Ishikawa (cell line): ENCODE measurements around the gene RPS21.
A peak's percentile ranks its signal among the peaks of the same experiment; 100 is the strongest.

Source experiments
- CEBPB ChIP-seq: IDR thresholded peaks from 2 replicates; pipeline ENCODE4 v1.6.1; 2012
- CREB1 ChIP-seq: IDR thresholded peaks from 2 replicates; pipeline ENCODE4 v1.6.1; 2012; ENCODE audit warnings: low read depth
- EGR1 ChIP-seq: IDR thresholded peaks from 2 replicates; pipeline ENCODE4 v1.6.1; 2012
- EP300 ChIP-seq: IDR thresholded peaks from 2 replicates; pipeline ENCODE4 v1.6.1; 2012; ENCODE audit warnings: borderline replicate concordance
- FOXM1 ChIP-seq: IDR thresholded peaks from 2 replicates; pipeline ENCODE4 v1.6.1; 2012; ENCODE audit warnings: low read depth, borderline replicate concordance
- NFIC ChIP-seq: IDR thresholded peaks from 2 replicates; pipeline ENCODE4 v1.6.1; 2012
- RAD21 ChIP-seq: IDR thresholded peaks from 2 replicates; pipeline ENCODE4 v1.6.1; 2012; ENCODE audit warnings: low read depth
- TAF1 ChIP-seq: IDR thresholded peaks from 2 replicates; pipeline ENCODE4 v1.6.1; 2012; ENCODE audit warnings: low read depth, mild to moderate bottlenecking
- TCF12 ChIP-seq: IDR thresholded peaks from 2 replicates; pipeline ENCODE4 v1.6.1; 2012; ENCODE audit warnings: low read depth
- TEAD4 ChIP-seq: IDR thresholded peaks from 2 replicates; pipeline ENCODE4 v1.6.1; 2012
- YY1 ChIP-seq: IDR thresholded peaks from 2 replicates; pipeline ENCODE4 v1.6.1; 2012; ENCODE audit warnings: low read depth
- ZBTB7A ChIP-seq: IDR thresholded peaks from 2 replicates; pipeline ENCODE4 v1.6.1; 2012; ENCODE audit warnings: low read depth
- TF ChIP-seq, protein P1 (sequence below): IDR thresholded peaks from 2 replicates; pipeline ENCODE4 v1.6.1; 2012; ENCODE audit warnings: low read depth, mild to moderate bottlenecking
- TF ChIP-seq, protein P2 (sequence below): IDR thresholded peaks from 2 replicates; pipeline ENCODE4 v1.6.1; 2012
- TF ChIP-seq, protein P3 (sequence below): IDR thresholded peaks from 2 replicates; pipeline ENCODE4 v1.6.1; 2012

Gene RPS21

DNA sequence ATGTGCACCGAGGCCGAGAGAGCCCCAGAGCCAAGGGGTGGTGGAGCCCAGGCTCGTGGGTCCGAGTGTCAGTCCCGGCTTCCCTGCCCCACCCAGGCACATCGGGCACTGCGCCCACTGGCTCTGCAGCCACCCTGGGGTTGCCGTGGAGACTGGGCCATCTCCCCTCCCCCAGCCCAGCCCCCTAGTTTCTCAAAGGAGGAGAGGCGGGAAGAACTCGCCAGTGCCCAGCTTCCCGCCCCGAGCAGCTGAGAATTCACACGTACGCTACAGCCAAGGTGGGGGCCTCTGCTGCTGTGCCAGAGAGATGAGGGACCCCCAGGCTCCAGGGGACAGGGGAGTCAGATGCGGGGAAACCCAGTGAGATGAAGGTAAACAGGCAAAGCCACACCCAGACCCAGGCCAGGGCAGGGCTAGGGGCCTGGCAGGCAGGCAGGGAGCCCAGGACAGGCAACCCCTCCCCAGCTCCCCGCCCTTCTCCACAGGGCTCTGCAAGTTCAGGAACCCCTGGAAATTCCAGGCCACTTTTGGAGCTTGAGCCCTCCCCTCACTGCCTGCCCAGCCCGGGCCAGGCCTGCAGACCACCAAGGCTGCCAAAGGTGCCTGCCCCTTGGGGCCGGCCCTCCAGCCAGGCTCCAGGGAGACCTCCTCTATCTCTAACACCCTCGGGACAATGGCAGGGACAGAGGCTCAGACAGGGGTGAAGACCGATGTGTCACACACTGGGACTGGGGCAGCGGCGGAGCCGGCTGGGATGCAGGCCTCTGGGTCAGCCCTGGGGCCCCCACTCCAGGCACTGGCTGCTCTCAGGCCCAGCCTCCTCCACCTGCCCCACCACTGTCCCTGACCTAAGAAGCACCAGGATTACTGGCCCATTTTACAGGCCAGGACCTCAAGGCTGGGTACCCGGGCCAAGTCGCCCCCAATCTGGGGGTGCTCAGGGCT is 25.8 kb upstream of the RPS21 start:
- TF ChIP-seq NFIC (peak; percentile 4), YY1 (no peak), TAF1 (no peak), EGR1 (no peak), RAD21 (no peak; the same call in 1 of the 2 replicates), TCF12 (peak; percentile 48), CREB1 (no peak), ZBTB7A (no peak; the same call in 1 of the 2 replicates), CEBPB (no peak), FOXM1 (peak; percentile 45; the same call in 1 of the 2 replicates), EP300 (peak; percentile 65), TEAD4 (peak; percentile 72; the same call in 1 of the 2 replicates)
- TF ChIP-seq, protein P1, sequence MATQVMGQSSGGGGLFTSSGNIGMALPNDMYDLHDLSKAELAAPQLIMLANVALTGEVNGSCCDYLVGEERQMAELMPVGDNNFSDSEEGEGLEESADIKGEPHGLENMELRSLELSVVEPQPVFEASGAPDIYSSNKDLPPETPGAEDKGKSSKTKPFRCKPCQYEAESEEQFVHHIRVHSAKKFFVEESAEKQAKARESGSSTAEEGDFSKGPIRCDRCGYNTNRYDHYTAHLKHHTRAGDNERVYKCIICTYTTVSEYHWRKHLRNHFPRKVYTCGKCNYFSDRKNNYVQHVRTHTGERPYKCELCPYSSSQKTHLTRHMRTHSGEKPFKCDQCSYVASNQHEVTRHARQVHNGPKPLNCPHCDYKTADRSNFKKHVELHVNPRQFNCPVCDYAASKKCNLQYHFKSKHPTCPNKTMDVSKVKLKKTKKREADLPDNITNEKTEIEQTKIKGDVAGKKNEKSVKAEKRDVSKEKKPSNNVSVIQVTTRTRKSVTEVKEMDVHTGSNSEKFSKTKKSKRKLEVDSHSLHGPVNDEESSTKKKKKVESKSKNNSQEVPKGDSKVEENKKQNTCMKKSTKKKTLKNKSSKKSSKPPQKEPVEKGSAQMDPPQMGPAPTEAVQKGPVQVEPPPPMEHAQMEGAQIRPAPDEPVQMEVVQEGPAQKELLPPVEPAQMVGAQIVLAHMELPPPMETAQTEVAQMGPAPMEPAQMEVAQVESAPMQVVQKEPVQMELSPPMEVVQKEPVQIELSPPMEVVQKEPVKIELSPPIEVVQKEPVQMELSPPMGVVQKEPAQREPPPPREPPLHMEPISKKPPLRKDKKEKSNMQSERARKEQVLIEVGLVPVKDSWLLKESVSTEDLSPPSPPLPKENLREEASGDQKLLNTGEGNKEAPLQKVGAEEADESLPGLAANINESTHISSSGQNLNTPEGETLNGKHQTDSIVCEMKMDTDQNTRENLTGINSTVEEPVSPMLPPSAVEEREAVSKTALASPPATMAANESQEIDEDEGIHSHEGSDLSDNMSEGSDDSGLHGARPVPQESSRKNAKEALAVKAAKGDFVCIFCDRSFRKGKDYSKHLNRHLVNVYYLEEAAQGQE, result no peak
- TF ChIP-seq, protein P2, sequence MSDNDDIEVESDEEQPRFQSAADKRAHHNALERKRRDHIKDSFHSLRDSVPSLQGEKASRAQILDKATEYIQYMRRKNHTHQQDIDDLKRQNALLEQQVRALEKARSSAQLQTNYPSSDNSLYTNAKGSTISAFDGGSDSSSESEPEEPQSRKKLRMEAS, result peak; percentile 38
- TF ChIP-seq, protein P3, sequence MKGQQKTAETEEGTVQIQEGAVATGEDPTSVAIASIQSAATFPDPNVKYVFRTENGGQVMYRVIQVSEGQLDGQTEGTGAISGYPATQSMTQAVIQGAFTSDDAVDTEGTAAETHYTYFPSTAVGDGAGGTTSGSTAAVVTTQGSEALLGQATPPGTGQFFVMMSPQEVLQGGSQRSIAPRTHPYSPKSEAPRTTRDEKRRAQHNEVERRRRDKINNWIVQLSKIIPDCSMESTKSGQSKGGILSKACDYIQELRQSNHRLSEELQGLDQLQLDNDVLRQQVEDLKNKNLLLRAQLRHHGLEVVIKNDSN, result no peak

DNA sequence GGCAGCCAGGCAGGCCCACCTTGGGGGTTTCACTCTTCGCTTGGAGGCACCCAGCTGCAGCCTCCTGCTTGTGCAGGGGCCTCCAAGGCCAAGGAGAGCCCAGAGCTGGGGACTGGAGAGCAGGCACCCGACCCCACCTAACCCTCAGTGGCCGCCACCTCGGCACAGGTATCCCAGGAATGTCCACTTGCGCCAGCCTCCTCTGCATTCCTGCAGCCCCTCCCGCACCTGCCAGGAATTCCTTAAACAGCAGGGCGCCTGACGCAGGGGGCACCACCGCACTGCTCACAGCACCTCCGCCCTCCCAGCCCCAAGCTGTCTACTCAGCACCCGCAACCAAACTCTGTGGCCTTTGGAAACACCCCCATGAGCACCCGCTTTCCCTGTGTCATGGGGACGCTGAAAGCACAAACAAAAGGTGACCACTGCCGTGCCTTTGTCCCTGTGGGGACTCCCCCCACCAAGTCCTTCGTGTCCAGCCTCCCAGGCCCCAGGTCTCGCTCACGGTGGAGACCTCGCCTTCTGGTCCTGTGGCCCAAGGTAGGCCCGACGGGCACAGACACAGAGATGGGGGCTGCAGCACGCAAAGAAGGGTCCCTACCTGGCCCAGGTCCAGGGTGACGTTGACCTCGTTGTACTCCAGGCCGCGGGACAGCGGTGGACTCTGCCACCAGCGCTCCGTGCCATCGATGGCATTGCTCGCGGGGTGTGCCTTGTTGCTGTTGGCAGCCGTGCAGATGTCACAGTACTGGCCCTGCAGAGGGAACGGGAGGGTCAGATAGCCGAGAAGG is 24.9 kb upstream of the RPS21 start:
- TF ChIP-seq CREB1, result peak; percentile 28; the same call in 1 of the 2 replicates
- TF ChIP-seq, protein P1, result no peak
- TF ChIP-seq EGR1, result peak; percentile 59
- peak; percentile 98 for TF ChIP-seq EP300
- no peak; the same call in 1 of the 2 replicates for TF ChIP-seq RAD21
- TF ChIP-seq NFIC, result peak; percentile 96
- TF ChIP-seq, protein P2, result peak; percentile 61
- 0 out of 2 replicates have a peak, but pooled peaks have one; percentile 38 for TF ChIP-seq TAF1
- TF ChIP-seq ZBTB7A, result peak; percentile 92; the same call in 1 of the 2 replicates
- peak; percentile 100 for TF ChIP-seq TEAD4
- peak; percentile 89 for TF ChIP-seq FOXM1
- peak; percentile 99 for TF ChIP-seq TCF12
- TF ChIP-seq CEBPB, result peak; percentile 86
- TF ChIP-seq, protein P3, result 0 out of 2 replicates have a peak, but pooled peaks have one; percentile 24
- TF ChIP-seq YY1, result peak; percentile 78

DNA sequence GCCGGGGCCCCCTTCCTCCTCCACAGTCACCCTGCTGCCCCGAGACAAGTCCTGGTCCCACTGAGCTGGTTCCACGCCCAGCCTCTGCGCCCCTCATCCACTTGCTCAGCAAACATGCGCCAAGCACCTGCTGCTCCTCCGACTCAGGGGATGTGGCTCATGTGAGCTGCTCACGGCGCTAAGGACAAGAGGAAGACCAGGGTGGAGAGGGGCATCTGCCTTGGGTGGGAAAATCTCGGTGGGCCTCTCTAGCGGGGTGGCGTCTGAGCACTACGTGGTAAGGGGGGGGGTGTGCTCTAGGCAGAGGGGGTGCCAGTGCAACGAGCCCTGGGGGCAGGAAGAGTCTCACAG is 24.3 kb upstream of the RPS21 start:
- TF ChIP-seq, protein P2, result peak; percentile 18; the same call in 1 of the 2 replicates
- no peak for TF ChIP-seq TEAD4

DNA sequence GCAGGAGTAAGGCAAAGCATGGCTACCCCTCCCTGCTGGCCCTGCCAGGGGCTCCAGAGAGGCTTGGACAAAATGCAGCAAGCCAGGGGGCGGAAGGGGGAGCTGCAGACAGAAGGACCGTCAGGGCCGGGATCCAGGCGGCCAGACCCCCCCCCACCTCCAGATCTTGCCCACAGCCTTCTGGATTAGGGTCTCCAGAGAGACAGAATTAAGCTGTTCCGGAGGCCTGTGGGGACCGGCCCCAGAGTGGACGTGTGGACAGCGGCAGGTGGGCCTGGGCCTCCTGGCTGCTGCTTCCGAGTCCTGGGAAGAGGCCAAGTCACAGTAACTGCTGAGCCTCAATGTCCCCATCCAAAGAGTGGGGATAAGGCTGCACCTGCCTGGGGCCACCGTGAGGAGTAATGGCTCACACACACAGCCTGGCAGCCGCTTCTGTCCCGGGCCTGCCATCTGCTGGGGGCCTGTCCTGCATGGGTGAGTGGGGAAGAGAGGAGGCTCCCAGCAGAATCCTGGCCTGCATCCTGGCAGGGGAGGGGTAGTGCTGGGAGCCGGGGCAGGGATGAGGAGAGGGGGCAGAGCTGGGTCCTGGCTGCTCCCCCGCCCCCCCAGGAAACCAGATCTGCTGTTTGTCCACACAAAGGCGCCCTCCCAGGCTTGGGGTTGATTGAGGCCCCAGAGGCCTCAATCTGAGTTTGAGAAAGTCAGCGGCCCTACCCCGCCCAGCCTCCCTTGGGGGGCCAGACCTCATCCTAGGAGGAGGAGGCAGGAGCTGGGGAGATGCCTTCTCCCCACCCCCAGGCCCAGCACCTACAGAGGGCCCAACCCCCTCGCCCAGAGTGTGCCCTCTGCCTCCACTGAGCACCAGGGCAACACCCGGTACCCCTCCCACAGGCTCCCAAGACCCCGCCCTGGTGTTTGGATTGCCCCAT is 23.6 kb upstream of the RPS21 start:
- TF ChIP-seq CEBPB (no peak), TAF1 (no peak), RAD21 (no peak), FOXM1 (no peak), TEAD4 (no peak; the same call in 1 of the 2 replicates), YY1 (no peak), EGR1 (no peak), EP300 (no peak; the same call in 1 of the 2 replicates), CREB1 (no peak), ZBTB7A (no peak; the same call in 1 of the 2 replicates), TCF12 (no peak; the same call in 1 of the 2 replicates), NFIC (no peak)
- TF ChIP-seq, protein P1, result no peak
- TF ChIP-seq, protein P2, result no peak
- TF ChIP-seq, protein P3, result no peak
